PFSK-1 (cell line): ENCODE results near the gene YLPM1.

Source experiments
- FOXP2 ChIP-seq: optimal IDR thresholded peaks from 2 replicates; pipeline ENCODE3; 2011; ENCODE audit warnings: borderline replicate concordance, control low read depth, inconsistent platforms; ENCODE audit not compliant: insufficient read depth; ENCODE audit errors: extremely low read length, extremely low read depth
- POLR2AphosphoS5 ChIP-seq: IDR thresholded peaks from 2 replicates; pipeline ENCODE4 v1.6.1; 2012; ENCODE audit warnings: low read depth, mild to moderate bottlenecking, control low read depth, low read length, moderate library complexity
- SIN3A ChIP-seq: IDR thresholded peaks from 2 replicates; pipeline ENCODE4 v1.6.1; 2012; ENCODE audit warnings: mild to moderate bottlenecking, low read length, moderate library complexity, borderline replicate concordance; ENCODE audit not compliant: insufficient read depth
- TAF1 ChIP-seq: IDR thresholded peaks from 2 replicates; pipeline ENCODE4 v1.6.1; 2012; ENCODE audit warnings: low read length, control low read depth, borderline replicate concordance; ENCODE audit not compliant: insufficient read depth
- TF ChIP-seq, protein P1 (sequence below), 2 experiments: IDR thresholded peaks; 2 replicates each; pipeline versions ENCODE4 v1.6.1 to v1.8.0; 2011 to 2012; ENCODE audit warnings: low read depth in 2 of 2, low read length in 2 of 2, control low read depth in 1 of 2, inconsistent platforms in 1 of 2, mild to moderate bottlenecking in 1 of 2, moderate library complexity in 1 of 2; ENCODE audit not compliant: insufficient read depth in 1 of 2

The YLPM1 gene

DNA sequence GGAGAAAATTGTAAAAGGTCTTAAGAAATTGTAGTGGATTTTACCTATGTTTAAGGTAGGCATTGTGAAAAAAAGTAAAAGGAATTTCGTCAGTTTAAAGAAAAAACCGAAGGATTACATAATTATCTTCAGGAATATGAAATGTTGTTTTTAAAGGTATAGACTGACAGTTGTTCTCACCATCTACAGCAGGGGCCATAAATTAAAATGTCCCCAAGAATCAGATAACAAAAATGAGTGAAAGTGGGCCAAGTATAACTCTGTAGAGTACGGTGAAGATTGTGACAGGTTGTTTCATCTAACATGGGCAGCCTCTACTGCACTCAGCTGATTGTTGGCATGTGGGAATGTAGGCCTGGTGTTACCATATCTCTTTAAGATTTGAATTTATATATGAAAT is 38.3 kb downstream of the YLPM1 start:
- TF ChIP-seq FOXP2: no peak
- no peak for TF ChIP-seq TAF1
- no peak for TF ChIP-seq SIN3A
- TF ChIP-seq, protein P1, sequence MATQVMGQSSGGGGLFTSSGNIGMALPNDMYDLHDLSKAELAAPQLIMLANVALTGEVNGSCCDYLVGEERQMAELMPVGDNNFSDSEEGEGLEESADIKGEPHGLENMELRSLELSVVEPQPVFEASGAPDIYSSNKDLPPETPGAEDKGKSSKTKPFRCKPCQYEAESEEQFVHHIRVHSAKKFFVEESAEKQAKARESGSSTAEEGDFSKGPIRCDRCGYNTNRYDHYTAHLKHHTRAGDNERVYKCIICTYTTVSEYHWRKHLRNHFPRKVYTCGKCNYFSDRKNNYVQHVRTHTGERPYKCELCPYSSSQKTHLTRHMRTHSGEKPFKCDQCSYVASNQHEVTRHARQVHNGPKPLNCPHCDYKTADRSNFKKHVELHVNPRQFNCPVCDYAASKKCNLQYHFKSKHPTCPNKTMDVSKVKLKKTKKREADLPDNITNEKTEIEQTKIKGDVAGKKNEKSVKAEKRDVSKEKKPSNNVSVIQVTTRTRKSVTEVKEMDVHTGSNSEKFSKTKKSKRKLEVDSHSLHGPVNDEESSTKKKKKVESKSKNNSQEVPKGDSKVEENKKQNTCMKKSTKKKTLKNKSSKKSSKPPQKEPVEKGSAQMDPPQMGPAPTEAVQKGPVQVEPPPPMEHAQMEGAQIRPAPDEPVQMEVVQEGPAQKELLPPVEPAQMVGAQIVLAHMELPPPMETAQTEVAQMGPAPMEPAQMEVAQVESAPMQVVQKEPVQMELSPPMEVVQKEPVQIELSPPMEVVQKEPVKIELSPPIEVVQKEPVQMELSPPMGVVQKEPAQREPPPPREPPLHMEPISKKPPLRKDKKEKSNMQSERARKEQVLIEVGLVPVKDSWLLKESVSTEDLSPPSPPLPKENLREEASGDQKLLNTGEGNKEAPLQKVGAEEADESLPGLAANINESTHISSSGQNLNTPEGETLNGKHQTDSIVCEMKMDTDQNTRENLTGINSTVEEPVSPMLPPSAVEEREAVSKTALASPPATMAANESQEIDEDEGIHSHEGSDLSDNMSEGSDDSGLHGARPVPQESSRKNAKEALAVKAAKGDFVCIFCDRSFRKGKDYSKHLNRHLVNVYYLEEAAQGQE (IDR thresholded peaks at IDR 0.05; ENCODE audit: insufficient read depth in 1 of 2, low read depth in 2 of 2, low read length in 2 of 2): no peak
- TF ChIP-seq POLR2AphosphoS5: no peak

DNA sequence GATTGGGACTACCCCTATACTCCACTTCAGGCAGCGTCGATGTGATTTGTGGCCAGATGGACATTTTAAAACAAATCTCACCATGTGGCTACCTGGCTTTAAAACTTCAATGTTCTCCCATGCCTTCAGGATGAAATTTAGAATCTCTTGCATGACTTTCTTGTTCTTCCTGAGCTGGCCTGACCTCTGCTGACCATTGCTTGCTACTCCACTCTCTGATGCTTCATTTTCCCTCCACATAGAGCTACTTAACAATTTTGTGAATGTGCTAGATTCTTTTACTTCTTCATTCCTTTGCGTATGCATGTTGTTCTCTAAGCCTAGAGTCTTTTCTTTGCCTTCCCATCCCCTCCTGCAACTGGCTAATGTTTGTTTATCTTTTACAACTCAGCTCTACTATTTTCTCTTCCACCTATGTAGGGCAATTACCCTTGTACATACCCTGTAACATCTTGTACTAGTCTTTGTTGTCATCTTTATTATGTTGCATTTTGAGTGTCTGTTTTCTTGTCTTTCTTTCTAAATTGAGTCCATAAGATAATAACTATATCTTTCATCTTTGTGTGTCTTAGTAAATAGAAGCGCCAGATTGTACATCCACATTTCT is 41.2 kb downstream of the YLPM1 start:
- no peak for TF ChIP-seq TAF1
- TF ChIP-seq, protein P1 (IDR thresholded peaks at IDR 0.05; ENCODE audit: insufficient read depth in 1 of 2, low read depth in 2 of 2, low read length in 2 of 2): no peak
- TF ChIP-seq FOXP2: no peak
- no peak for TF ChIP-seq SIN3A
- no peak for TF ChIP-seq POLR2AphosphoS5

DNA sequence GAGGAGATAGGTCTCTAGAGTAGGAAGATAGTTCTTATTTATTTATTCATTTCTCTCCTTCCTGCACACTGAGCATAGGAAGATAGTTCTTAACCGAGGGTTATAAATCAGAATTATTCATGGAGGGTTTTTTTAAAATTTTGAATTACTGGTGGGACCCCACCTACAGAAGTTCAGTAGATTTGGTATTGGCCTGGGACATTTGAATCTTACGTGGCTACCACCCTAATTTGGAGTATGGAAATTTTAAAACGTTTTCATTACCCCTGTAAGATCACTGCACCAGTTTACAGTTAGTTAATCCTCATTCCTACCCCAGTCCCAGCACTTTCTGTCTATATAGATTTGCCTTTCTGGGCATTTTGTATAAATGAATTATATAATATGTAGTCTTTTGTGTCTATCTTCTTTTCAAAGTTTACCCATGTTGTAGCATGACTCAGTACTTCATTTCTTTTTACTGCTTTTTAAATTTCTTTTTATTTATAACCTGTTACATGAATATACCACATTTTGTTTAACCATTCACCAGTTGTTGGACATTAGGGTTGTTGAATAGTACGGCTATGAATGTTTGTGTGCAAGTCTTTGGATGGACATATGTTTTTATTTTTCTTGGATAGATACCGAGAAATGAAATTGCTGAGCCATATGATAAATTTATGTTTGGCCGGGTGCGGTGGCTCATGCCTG is 44.9 kb downstream of the YLPM1 start:
- no peak for TF ChIP-seq TAF1
- TF ChIP-seq, protein P1 (IDR thresholded peaks at IDR 0.05; ENCODE audit: insufficient read depth in 1 of 2, low read depth in 2 of 2, low read length in 2 of 2): no peak
- TF ChIP-seq SIN3A: no peak
- TF ChIP-seq FOXP2: no peak
- TF ChIP-seq POLR2AphosphoS5: no peak

DNA sequence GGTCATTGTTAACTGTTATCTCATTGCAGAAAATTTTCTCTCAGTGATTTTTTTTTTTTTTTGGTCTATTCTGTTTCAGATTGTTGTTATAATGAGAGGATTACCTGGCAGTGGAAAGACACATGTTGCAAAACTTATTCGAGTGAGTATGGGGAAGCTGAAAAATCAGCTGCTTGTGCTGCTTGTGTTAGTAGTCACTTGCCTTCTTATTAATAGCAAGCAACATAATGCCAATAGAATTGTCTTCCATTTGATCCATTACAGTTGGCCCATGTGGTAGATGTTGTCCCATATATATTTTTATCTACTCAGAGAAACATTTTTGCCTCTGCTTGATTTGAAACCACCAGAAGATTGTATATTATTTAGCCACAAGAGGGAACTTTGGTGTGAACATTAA is 53.0 kb downstream of the YLPM1 start:
- TF ChIP-seq POLR2AphosphoS5: no peak
- TF ChIP-seq, protein P1 (IDR thresholded peaks at IDR 0.05; ENCODE audit: insufficient read depth in 1 of 2, low read depth in 2 of 2, low read length in 2 of 2): no peak
- no peak for TF ChIP-seq SIN3A
- TF ChIP-seq FOXP2: no peak
- no peak for TF ChIP-seq TAF1
